H1 (cell line): ENCODE data around the gene TMSB10.

Experiments used
- CEBPB ChIP-seq: IDR thresholded peaks from 2 replicates; pipeline ENCODE4 v1.6.1; 2012; ENCODE audit warnings: low read depth, low read length
- EZH2 ChIP-seq: fragments of 200-600 bp; sonication (generic); IDR thresholded peaks from 2 replicates; pipeline ENCODE4 v1.7.1; 2012; ENCODE audit warnings: low read depth, mild to moderate bottlenecking, moderate library complexity, low read length, inconsistent platforms; ENCODE audit not compliant: severe bottlenecking
- POU5F1 ChIP-seq: IDR thresholded peaks from 2 replicates; pipeline ENCODE4 v1.6.1; 2011; ENCODE audit warnings: low read depth, mild to moderate bottlenecking, low read length, moderate library complexity
- RBBP5 ChIP-seq: IDR thresholded peaks from 2 replicates; pipeline ENCODE4 v1.7.1; 2012; ENCODE audit warnings: low read depth, mild to moderate bottlenecking, inconsistent platforms, low read length, moderate library complexity, borderline replicate concordance
- TF ChIP-seq, protein P1 (sequence below), 3 experiments: IDR thresholded peaks; 1 replicate in 2 of 3; 2 replicates in 1 of 3; pipeline versions ENCODE4 v1.5.1 to v1.6.1; 2011; ENCODE audit warnings: low read length in 3 of 3, mild to moderate bottlenecking in 3 of 3, inconsistent platforms in 2 of 3, low read depth in 1 of 3, moderate library complexity in 1 of 3; ENCODE audit not compliant: insufficient read depth in 1 of 3; ENCODE audit errors: control extremely low read depth in 1 of 3

- TF ChIP-seq RBBP5 (no peak), EZH2 (no peak), CEBPB (no peak), POU5F1 (no peak)
- TF ChIP-seq, protein P1, sequence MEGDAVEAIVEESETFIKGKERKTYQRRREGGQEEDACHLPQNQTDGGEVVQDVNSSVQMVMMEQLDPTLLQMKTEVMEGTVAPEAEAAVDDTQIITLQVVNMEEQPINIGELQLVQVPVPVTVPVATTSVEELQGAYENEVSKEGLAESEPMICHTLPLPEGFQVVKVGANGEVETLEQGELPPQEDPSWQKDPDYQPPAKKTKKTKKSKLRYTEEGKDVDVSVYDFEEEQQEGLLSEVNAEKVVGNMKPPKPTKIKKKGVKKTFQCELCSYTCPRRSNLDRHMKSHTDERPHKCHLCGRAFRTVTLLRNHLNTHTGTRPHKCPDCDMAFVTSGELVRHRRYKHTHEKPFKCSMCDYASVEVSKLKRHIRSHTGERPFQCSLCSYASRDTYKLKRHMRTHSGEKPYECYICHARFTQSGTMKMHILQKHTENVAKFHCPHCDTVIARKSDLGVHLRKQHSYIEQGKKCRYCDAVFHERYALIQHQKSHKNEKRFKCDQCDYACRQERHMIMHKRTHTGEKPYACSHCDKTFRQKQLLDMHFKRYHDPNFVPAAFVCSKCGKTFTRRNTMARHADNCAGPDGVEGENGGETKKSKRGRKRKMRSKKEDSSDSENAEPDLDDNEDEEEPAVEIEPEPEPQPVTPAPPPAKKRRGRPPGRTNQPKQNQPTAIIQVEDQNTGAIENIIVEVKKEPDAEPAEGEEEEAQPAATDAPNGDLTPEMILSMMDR (IDR thresholded peaks at IDR 0.05; ENCODE audit: control extremely low read depth in 1 of 3, insufficient read depth in 1 of 3, low read depth in 1 of 3, low read length in 3 of 3), result no peak
These were observed 27.0 kb upstream of the TMSB10 start for GRCh38 chr2:84878459-84878858.
